GM19372 (cell line): ENCODE results near the gene PDE6C.

Experiments used
- ATAC-seq: cut with Tn5 transposase; IDR thresholded peaks from one replicate; pipeline ENCODE4 v1.9.1; 2021; ENCODE audit warnings: mild to moderate bottlenecking, low read depth, moderate library complexity; ENCODE audit not compliant: unreplicated experiment

PDE6C gene

GRCh38 chr10:93612311-93612710 is at the start of gene PDE6C:
PDE6C (plus strand) TSS chr10:93612537; CDS start chr10:93612726, 189 bp downstream.
- no peak for ATAC-seq

GRCh38 chr10:93565446-93565845 is 46.9 kb upstream of the PDE6C start:
- no peak for ATAC-seq

DNA sequence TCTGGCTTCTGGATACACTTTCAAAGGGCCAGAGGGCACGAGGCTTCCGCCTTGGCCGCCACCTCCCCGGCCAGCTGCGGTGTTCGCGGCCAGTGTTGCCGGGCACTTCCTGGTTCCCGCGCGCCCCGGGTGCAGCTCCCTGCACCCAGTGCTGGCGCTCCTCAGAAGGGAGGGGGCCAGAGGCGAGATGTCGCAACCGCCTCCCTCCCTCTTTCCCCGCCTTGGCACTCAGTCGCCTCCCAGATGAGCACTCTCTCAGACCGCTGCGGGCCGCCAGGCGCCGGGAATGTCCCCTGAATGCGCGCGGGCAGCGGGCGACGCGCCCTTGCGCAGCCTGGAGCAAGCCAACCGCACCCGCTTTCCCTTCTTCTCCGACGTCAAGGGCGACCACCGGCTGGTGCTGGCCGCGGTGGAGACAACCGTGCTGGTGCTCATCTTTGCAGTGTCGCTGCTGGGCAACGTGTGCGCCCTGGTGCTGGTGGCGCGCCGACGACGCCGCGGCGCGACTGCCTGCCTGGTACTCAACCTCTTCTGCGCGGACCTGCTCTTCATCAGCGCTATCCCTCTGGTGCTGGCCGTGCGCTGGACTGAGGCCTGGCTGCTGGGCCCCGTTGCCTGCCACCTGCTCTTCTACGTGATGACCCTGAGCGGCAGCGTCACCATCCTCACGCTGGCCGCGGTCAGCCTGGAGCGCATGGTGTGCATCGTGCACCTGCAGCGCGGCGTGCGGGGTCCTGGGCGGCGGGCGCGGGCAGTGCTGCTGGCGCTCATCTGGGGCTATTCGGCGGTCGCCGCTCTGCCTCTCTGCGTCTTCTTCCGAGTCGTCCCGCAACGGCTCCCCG is 45.7 kb upstream of the PDE6C start, which contains the start of gene FFAR4:
TSS of gene FFAR4 (plus strand) at position 231 of the 842 bp plus-strand sequence. CDS start at position 287, 56 bp downstream.
- ATAC-seq, result no peak

DNA sequence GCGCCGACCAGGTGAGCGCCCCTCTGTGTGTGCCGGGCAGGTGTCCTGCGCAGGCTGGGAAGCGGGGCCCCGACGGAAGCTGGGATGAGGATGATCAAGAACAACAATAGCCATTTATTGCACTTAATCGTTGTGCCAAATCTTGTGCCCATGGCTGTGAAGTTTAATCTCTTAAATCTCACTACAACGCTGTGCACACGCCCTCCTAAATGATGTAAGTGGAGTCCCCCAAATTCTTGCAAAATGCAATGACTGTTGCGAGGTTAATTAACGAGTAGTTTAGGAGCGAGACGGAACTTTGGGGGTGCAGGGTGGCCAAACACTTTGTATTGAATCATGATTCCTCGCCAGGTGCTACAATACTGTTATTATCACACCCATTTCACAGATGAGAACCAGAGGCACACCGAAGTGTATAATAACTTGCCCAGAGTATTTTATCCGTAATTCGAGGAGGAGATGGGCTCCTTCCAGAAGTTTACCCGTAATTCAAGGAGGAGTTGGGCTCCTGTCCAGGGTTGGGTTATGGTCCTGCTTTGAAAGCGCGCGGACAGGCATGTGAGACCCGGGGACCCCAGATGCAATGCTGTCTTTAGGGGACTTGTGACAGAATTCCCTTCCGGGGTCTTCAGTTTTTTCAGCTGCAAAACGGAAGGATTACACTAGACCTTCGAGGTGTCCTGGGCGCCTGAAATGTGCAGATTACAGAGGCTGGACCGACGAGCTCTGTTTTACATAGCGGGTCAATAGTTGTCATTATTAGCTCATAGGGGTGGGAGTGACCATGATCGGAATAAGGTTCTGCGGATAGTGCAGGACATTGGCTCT is 44.8 kb upstream of the PDE6C start:
- ATAC-seq, result no peak

- ATAC-seq, result no peak
Observed at GRCh38 chr10:93568105-93568390, 44.3 kb upstream of the PDE6C start.

GRCh38 chr10:93570383-93570782 is 42.0 kb upstream of the PDE6C start:
- ATAC-seq, result no peak

DNA sequence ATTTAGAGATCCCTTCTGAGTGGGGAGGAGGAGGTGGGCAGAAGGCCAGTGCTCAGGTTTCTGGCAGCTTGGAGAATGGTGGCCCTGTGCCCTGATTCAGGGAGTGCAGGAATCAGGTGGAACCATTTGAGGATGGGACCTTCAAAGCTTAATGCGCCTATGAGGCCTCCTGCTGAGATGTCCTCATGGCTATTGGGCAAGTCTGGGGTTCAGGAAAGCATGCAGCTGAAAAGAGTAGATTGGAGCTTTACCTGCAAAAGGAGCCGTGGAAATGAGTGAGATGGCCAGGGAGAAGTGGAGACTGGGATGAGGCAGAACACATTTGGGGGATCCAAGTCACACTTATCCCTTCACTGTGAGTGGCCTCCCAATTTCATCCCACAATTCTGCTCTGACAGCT is 39.7 kb upstream of the PDE6C start:
- ATAC-seq, result no peak

DNA sequence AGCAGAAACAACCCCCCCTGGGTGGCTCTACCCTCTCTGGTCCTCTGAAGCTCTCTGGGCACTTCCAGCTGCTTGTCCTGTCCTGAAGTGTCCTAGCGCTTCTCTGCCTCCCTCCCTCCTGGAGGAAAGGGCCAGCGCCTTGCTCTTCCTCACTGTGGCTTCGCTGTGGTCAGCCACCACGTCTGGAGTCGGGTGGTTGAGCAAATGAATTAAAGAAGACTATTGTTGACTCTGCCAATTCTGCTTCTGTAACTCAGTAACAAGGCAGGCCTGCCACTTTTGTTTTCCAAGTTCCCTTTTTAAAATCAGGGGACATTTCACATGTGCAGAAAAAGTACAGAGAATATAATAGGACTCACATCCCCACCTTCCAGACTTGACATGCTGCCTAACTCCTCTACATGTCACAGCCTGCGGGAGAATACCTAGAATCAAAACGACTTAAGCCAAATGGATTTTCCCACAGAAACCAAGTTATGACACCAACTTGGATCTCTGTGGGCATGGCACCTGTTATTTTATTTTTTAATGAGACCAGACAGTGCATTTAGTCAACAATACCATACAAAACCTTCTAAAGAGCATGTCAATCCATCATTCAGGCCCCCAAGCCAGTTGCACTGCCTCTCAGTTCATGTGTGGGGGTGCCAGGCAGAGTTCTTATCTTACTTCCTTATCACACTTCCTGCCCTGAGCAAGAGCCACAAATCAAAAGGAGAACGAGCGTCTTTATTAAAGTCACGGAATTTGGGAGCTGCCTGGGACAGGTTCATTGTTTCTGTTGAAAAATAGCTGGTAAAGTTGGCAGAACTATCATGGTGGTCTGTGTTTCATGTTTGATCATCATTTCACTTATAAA is 39.1 kb upstream of the PDE6C start:
- ATAC-seq, result no peak

DNA sequence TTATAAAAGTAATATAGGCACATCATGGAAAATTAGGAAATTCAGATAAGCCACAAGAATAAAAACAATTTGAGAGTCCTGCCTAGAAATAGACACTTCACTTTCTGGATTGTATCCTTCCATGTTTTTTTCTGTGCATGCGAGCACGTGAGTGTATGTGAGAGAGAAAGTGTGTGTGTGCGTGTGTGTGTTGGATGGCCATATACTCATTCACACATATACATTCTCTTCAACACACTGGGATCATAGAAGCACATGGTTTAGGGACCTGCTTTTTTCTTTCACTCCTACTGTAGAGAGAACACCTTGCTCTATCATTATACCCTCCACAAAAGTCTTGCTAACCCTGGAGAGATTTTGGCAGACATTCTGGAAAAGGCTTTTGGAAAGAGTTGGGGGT is 38.4 kb upstream of the PDE6C start:
- no peak for ATAC-seq

DNA sequence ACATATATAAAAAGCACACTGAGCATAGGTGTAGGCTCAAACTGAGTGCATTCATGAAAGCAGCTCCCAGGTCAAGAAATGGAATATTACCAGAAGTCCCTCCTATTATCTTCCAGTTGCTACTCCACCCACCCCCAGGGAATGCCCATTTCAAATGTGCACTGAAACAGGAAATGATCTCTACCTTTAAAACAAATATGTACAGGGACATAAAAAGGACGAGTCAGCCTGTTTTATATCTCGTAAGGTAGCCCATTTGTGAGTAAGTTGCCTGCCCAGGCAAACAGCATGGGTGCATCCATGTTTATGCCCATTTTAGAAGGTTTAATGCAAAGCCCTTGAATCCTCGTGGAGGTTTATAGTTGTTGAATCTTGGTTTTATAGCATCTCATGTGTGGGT is 35.4 kb upstream of the PDE6C start:
- no peak for ATAC-seq

- no peak for ATAC-seq
Observed at GRCh38 chr10:93577565-93577964, 34.8 kb upstream of the PDE6C start.

DNA sequence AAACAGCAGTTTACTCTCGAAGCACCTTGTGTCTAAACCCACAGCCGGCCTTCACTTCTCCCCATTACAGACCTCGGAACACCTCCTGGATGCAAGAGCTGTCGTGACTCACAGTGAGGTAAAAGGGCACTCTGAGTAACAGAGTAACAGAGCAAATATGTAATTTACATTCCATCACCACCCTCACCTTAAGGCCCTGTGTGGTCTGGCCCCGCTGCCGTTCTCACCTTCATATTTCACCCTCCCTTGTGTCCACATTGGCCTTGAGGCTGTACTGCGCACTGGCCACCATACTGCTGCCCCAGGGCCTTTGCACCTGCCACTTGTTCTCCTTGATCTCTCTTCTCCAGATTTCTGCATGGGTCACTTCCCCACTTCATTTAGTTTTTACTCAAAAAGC is 33.2 kb upstream of the PDE6C start:
- no peak for ATAC-seq

- no peak for ATAC-seq
Observed at GRCh38 chr10:93579985-93580711, 32.2 kb upstream of the PDE6C start.

DNA sequence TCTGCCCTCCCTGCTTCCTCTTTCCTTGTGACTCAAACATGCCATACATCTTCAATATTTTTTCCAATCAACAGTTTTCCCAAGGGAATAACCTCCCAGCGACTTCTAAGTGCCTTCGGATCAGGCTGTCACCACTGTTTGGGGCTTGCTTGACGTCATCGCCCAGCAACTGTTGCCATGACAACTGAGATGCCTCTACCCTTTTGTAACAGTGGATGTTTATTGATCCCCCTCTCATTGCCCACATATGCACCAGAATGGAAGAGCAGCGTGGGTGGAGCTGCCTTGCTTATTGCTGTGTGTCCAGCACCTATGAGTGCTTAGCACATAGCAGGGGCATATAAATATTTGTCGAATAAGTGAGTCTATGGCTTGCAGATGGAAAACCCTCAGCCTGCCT is 31.5 kb upstream of the PDE6C start:
- ATAC-seq, result no peak

DNA sequence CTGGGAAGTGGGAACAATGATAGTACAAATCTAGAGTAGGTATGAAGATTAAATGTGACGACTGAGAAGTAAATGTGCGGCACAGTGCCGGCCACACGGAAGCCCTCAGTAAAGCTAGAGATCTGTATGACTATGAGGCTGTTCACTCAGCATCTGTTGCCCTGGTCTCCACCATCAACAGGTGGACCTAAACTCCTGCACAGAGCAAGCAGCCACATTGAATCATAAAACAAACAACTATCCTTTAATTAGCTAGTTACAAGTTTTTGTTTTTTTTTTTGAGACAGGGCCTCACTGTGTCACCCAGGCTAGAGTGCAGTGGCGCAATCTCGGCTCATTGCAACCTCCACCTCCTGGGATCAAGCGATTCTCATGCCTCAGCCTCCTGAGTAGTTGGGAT is 27.9 kb upstream of the PDE6C start:
- ATAC-seq, result no peak

- no peak for ATAC-seq
Observed at GRCh38 chr10:93589648-93590562, 22.4 kb upstream of the PDE6C start.

DNA sequence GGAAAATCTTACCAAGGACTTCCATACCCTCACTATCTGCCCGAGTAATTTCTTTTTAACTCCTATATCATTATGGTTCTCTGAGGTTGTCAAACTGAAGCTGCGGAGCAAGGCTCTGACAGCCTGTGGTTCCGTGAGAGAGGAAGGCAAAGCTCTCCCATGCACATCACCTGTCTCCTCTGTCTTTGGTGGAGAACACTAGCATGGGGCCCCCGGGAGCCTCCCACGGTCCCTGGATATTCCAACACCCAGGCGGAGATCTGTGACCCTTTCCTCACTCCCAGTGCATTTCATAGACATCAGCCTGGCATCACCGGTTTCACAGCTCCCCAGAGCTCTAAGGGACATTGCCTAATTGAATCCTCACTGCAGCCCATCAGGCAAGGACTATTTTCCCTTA is 21.7 kb upstream of the PDE6C start:
- no peak for ATAC-seq

- ATAC-seq, result no peak
Observed at GRCh38 chr10:93591065-93591808, 21.1 kb upstream of the PDE6C start.

DNA sequence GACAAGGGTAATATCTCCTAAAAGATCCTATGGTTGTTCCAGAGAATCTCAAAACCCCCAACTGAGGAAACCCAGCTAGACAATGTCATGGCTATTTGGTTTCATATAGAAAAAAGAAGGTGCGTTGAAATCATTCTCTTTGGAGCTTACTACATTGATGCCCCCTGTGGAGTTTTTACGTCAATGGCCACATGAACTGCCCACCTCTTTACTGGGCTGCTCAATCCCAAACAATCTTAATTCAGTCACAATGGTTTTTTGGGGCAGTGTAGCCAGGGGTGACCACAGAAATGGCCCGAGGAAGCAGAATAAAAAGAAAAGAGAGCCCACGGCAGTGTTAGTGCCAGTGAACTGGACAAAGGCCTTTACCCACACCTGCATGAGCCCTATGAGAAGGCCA is 19.1 kb upstream of the PDE6C start:
- ATAC-seq, result no peak
